Activated CD8-positive, alpha-beta memory T cell treated with anti-CD3 and anti-CD28 coated beads for 1 hour (primary cell): ENCODE data around the gene SLC6A6.

ENCODE experiments used
- DNase-seq, 2 donors: peaks; one replicate each; pipeline ENCODE4 v3.0.0-alpha.2; 2020; ENCODE audit warnings: low read depth in 1 of 2; ENCODE audit errors: extremely low read depth in 1 of 2

The SLC6A6 gene

DNA sequence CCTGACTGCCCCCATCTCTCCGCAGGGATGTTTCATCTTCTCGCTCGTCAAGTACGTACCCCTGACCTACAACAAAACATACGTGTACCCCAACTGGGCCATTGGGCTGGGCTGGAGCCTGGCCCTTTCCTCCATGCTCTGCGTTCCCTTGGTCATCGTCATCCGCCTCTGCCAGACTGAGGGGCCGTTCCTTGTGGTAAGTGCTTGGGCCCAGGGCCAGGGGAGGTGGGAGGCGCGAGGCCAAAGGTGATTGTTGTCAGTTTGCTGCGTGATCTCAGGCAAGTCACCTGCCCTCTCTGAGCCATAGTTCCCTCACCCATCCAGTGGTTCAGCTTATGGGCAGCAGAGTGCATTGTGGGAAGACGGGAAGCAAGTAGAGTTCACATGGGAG lies 79.2 kb downstream of the SLC6A6 start:
- DNase-seq = no peak

- no peak for DNase-seq
These were observed 79.9 kb downstream of the SLC6A6 start for GRCh38 chr3:14482271-14482721.

GRCh38 chr3:14483286-14483685 lies 80.9 kb downstream of the SLC6A6 start:
- DNase-seq = no peak

GRCh38 chr3:14484741-14485140 lies 82.3 kb downstream of the SLC6A6 start:
- DNase-seq = no peak

GRCh38 chr3:14485981-14486380 lies 83.6 kb downstream of the SLC6A6 start:
- DNase-seq = no peak

DNA sequence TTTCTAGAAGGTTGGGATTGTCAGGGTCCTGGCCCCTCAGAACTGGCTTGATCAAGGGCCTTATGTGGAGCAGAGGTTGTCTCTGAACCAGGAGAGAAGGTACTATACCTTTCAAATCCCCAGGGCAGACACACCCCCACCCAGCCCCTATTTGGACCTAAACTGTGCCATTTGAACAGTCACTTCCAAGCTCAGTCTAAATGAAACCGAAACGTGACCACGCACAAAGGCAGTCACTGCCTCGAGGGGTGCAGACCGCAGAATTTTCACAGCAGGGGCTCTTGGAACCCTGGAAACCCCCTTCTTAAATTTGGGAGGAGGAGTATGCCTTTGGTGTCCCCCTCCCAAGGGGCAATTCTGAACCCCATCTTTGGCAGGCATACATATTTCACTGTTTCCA lies 84.1 kb downstream of the SLC6A6 start:
- DNase-seq = no peak

DNA sequence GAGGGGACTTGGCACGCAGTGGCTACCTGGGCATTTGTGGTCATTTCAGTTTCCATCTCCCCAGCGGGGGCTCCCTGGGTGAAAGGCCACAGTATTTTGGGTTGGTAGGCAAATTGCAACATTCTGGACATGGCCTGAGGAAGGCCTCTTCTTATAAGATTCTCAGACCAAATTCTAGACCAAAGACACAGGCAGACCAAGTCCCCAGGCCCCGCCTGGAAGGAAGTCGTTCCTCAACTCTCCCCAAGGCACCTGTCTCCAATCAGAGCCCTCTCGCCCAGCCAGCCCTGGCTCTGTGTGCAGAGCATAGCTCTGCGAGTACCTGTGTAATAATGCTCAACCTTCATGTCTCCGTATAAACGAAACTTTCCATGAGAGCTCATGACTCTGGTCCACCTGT lies 84.7 kb downstream of the SLC6A6 start:
- DNase-seq = no peak

- DNase-seq = no peak
These were observed 85.4 kb downstream of the SLC6A6 start for GRCh38 chr3:14487821-14488220.

DNA sequence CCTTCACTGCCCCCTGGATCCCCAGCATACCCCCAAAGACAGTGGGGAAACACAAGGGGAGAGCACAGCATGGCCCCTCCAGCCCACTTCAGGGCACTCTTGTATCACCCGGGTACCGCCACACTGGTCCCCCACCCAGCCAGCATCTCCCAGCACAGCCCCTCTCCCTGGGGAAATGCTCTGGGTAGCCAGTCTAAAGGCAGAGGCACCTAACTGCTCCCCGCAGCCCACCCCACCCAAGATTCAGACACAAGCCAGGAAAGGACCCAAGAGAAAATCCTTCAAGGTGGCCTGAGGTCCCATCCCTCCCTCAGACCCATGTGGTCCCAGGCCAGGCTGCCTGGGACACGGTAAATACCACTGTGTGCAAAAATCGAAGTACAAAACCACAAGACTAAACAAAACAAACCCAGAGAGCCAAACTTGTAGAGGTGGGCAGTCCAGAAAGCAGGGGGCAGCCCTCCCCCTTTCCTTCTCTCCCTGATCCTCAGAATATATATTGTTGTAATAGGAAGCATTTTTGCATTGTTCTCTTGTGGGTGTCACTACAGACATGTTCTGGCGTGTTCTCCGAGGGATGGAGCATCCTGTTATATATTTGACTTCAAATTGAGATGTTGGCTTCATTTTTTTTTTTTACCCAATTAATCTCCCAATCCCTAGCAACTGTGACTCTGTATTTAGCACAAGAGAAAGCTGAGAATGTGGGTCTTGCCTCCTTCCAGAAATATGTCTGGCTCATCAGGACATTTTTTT lies 86.1 kb downstream of the SLC6A6 start:
- DNase-seq = no peak

DNA sequence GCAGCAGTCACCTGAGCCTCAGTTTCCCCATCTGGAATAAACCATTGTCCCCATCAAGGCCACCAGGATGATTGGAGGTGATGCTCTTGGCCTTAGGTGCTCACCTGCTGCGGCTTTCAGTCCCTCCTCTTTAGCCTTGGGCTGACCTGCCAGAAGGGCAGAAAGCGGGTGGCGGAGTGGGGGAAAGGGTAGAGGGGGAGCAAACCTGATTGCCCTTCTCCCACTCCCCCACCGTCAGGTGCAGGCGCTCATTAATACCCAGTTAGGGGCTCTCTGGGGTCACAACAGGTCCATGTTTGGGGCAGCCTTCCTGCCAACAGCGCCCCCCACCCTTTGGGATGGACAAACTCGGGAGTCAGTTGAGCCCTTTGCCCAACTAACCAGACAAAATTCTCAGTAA lies 87.2 kb downstream of the SLC6A6 start:
- DNase-seq = no peak

GRCh38 chr3:14490255-14490654 lies 87.8 kb downstream of the SLC6A6 start:
- no peak for DNase-seq

GRCh38 chr3:14490831-14491230 lies 88.4 kb downstream of the SLC6A6 start:
- no peak for DNase-seq

GRCh38 chr3:14491396-14492190 lies 89.2 kb downstream of the SLC6A6 start:
- DNase-seq = no peak

DNA sequence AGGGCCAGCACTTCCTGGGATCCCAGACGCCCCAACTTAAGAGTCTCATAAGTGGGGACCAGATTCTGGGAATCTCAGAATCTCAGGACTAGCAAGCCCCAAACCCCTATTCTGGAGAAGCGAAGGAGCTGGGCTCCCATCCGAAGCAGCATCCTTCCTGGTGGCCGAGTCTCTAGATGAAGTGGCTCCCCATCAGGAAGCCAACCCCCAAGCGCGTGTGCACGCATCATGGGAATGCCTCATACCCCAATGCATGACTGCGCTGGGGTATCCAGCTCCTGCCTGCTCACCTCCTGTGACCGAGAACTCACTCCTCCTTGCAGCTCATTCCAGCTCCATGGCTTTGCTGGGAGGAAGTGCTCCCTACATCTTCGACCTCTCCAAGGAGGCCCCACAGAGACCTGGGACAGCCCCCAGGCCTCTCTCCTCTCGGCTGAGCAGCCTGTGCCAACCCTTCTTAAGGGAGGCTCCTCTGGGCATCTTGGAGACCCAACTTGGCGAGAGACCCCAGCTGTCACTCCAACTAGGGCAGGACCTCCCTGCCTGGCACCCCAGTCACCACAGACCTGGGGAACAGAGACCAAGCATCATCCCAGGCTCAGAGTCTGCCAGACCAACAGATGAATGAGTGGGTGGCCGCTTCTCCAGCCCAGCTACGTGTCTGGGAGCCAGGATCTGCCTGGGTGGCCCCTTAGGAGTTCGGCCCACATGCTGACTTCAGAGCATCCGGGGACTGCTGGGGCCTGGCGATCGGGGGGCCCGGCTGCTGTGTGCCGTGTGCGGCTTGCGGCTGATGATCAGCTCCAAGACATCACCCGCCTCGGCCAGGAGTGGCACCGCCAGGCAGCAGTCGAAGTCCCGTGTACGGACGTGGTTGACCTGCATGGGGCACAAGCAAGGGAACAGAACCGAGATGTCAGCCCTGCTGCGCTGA lies 90.8 kb downstream of the SLC6A6 start:
- DNase-seq = no peak

GRCh38 chr3:14494279-14494972 lies 92.0 kb downstream of the SLC6A6 start:
- no peak for DNase-seq

DNA sequence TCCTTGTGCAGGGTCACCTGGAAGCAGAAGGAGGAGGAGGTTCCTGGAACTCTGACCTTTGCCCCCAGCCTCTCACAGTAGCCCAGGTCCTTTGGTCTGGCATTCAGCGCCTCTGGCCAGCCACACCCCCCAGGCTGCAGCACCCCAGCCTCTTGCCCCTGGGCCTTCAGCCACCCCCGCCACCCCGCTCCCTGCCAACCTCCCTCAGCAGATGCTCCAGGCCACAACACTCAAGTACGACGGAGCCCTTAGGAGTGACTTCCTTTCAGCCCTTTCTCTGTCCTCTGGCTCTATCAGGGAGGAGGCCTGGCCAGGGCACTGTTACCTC lies 92.5 kb downstream of the SLC6A6 start:
- DNase-seq = no peak

DNA sequence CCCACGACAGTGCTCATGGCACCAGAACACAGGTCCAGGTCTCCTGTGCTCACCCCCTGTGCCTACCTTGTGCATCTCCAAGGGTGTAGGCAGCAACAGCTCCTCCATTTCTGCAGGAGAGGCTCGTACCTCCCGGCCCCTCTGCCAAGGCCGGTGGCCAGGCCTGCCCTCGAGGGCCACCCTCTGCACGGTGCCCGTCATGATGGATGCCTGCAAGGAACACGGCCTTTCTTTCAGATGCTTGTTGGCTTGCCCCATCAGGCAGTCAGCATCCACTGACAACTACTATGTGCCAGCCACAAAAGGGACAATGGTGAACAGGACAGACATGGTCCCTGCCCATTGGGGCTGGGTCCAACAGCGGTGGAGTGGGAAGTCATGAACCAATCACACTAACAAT lies 93.9 kb downstream of the SLC6A6 start:
- no peak for DNase-seq

DNA sequence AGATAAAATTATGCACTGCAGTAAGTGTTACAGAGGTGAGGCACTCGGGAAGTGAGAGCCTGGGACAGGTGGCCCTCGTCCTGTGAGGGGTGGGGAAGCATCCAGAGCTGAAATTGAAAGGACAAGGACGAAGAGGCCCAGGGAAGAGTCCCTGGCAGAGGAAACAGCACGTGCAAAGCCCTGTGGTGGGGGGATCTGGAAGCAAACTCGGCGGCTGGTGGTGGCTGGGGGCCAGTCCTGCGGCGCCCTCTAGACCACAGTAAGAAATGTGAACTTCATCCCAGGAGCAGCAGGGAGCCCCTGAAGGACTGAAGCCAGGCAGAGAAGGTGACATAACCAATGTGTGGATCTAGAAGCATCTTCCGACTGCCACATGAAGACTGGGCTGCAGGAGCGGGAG lies 94.9 kb downstream of the SLC6A6 start:
- no peak for DNase-seq

DNA sequence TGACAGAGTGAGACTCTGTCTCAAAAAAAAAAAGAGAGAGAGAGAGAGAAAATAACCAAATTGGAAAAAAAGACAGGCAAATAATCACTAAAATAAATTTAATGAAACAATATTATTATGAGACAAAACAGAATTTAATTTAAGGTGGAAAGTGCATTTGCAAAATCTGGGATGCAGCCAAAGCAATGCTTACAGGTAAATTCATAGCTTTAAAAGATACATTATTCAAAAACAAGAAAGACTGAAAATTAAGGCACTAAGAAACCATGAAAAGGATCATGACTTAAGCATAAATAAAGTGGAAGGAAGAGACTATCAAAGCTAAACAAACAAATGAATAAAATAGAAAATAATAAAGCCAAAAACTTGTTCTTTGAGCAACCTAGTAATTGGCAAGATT lies 100.1 kb downstream of the SLC6A6 start:
- no peak for DNase-seq

DNA sequence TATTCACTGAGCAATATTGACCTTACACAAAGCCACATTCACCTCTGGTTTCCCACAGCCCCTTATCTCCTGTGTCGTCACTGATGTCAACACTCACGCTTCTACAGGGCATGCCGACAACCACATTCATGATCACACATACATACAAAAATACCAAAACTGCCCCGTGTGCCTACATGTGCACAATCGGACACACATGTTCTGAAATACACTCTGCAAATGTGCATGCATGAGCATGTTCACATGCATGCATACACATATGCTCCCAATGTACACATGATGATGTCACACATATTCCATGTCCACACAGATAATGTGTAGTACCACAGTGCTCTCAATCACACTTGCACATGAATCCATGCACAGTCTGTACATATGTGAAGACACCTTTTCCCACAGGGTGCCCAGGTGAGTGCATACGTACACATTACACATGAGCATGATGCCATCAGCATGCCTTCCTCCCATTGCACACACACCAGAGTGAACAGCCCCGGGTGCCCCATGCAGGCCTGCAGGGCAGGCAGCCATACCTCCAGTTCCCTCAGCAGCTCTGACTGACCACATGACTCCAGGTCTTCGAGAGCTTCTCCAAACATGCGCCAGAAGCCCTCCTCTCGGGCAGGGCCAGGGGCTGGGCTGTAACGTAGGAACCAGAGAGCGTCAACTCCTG lies 100.8 kb downstream of the SLC6A6 start:
- no peak for DNase-seq
